ENCODE measurements around the gene DPP4. TPM values are rescaled to one million over a fixed set of nuclear protein-coding genes. Genes with fewer than 3 reads are reported as not detected.

Gene DPP4
- polyA plus RNA-seq, 3 donors: 0.46 TPM; not detected in 2

GRCh38 chr2:161964160-161964559 lies 109.9 kb downstream of the DPP4 start:
- no peaks in the 10 kb centered on the region for H3K27me3 ChIP-seq (ENCODE audit: control insufficient read depth in 2 of 2, insufficient read depth in 2 of 2, low read length in 2 of 2)
- no peaks in the 10 kb centered on the region for H3K27me3 Mint-ChIP-seq (ENCODE audit: low read depth in 3 of 3)
- H3K9me3 ChIP-seq (replicated peaks in 1 of 2; ENCODE audit: control insufficient read depth in 1 of 2, insufficient read depth in 1 of 2, low read length in 2 of 2): no peaks in the 10 kb centered on the region
- TF ChIP-seq CTCF (IDR thresholded peaks at IDR 0.05): no peak
- no peak overlapping the region for H3K4me2 ChIP-seq (replicated peaks; ENCODE audit: extremely low read depth, low read length, poor library complexity, severe bottlenecking)
- WGBS (ENCODE audit: insufficient coverage): no CpG with 5 or more reads among the region's 4 CpGs
- H3K4me1 Mint-ChIP-seq: peaks cover 2% of the 10 kb centered on the region
- no peaks in the 10 kb centered on the region for H3K79me2 ChIP-seq (ENCODE audit: insufficient read depth, low read length)
- H3K4me3 ChIP-seq (replicated peaks in 1 of 3; ENCODE audit: low read depth in 2 of 3, low read length in 3 of 3): no peak overlapping the region
- no peak overlapping the region for H3K27ac Mint-ChIP-seq
- no peaks in the 10 kb centered on the region for H3K36me3 ChIP-seq (replicated peaks in 1 of 2; ENCODE audit: control insufficient read depth in 1 of 2, insufficient read depth in 2 of 2, low read length in 2 of 2)
- H3K36me3 Mint-ChIP-seq: no peaks in the 10 kb centered on the region
- no peaks in the 10 kb centered on the region for H4K20me1 ChIP-seq (ENCODE audit: insufficient read depth, low read length)
- no peak overlapping the region for H2AFZ ChIP-seq (ENCODE audit: insufficient read depth, low read depth, low read length, poor library complexity, severe bottlenecking)
- no peaks in the 10 kb centered on the region for H3K4me1 ChIP-seq (ENCODE audit: control insufficient read depth in 1 of 2, insufficient read depth in 2 of 2, low read length in 2 of 2)
- H3K27ac ChIP-seq (ENCODE audit: low read depth in 1 of 2, low read length in 2 of 2): no peak overlapping the region
- no peak overlapping the region for H3K9ac ChIP-seq (ENCODE audit: insufficient read depth, low read length, poor library complexity, severe bottlenecking)
- no peak for DNase-seq
- intact Hi-C loops (cut with micrococcal nuclease): no loop called here
- H3K9me3 Mint-ChIP-seq: no peaks in the 10 kb centered on the region
- no peak overlapping the region for H3K4me3 Mint-ChIP-seq

GRCh38 chr2:161962160-161962559 lies 111.9 kb downstream of the DPP4 start:
- Histone ChIP-seq H3K9me3 (replicated peaks in 1 of 2; ENCODE audit: control insufficient read depth in 1 of 2, insufficient read depth in 1 of 2, low read length in 2 of 2) (no peaks in the 10 kb centered on the region), H4K20me1 (ENCODE audit: insufficient read depth, low read length) (no peaks in the 10 kb centered on the region), H3K4me3 (replicated peaks in 1 of 3; ENCODE audit: low read depth in 2 of 3, low read length in 3 of 3) (no peak overlapping the region), H3K4me1 (ENCODE audit: control insufficient read depth in 1 of 2, insufficient read depth in 2 of 2, low read length in 2 of 2) (no peaks in the 10 kb centered on the region), H3K4me2 (replicated peaks; ENCODE audit: extremely low read depth, low read length, poor library complexity, severe bottlenecking) (no peak overlapping the region), H3K27ac (ENCODE audit: low read depth in 1 of 2, low read length in 2 of 2) (no peak overlapping the region), H2AFZ (ENCODE audit: insufficient read depth, low read depth, low read length, poor library complexity, severe bottlenecking) (no peak overlapping the region), H3K79me2 (ENCODE audit: insufficient read depth, low read length) (no peaks in the 10 kb centered on the region), H3K36me3 (replicated peaks in 1 of 2; ENCODE audit: control insufficient read depth in 1 of 2, insufficient read depth in 2 of 2, low read length in 2 of 2) (no peaks in the 10 kb centered on the region), H3K27me3 (ENCODE audit: control insufficient read depth in 2 of 2, insufficient read depth in 2 of 2, low read length in 2 of 2) (no peaks in the 10 kb centered on the region), H3K9ac (ENCODE audit: insufficient read depth, low read length, poor library complexity, severe bottlenecking) (no peak overlapping the region)
- DNase-seq: no peak
- Mint-ChIP-seq H3K4me1 (peaks cover 2% of the 10 kb centered on the region), H3K4me3 (no peak overlapping the region), H3K27me3 (ENCODE audit: low read depth in 3 of 3) (no peaks in the 10 kb centered on the region), H3K9me3 (no peaks in the 10 kb centered on the region), H3K27ac (no peak overlapping the region), H3K36me3 (no peaks in the 10 kb centered on the region)
- intact Hi-C loops (cut with micrococcal nuclease): no loop called here
- no peak for TF ChIP-seq CTCF (IDR thresholded peaks at IDR 0.05)

Measured in CD14-positive monocyte (primary cell).